HG03520 (cell line): ENCODE measurements around the gene AP2A2.

Source experiments
- ATAC-seq: cut with Tn5 transposase; IDR thresholded peaks from one replicate; pipeline ENCODE4 v1.9.1; 2021; ENCODE audit warnings: mild to moderate bottlenecking, moderate library complexity; ENCODE audit not compliant: unreplicated experiment

The AP2A2 gene

DNA sequence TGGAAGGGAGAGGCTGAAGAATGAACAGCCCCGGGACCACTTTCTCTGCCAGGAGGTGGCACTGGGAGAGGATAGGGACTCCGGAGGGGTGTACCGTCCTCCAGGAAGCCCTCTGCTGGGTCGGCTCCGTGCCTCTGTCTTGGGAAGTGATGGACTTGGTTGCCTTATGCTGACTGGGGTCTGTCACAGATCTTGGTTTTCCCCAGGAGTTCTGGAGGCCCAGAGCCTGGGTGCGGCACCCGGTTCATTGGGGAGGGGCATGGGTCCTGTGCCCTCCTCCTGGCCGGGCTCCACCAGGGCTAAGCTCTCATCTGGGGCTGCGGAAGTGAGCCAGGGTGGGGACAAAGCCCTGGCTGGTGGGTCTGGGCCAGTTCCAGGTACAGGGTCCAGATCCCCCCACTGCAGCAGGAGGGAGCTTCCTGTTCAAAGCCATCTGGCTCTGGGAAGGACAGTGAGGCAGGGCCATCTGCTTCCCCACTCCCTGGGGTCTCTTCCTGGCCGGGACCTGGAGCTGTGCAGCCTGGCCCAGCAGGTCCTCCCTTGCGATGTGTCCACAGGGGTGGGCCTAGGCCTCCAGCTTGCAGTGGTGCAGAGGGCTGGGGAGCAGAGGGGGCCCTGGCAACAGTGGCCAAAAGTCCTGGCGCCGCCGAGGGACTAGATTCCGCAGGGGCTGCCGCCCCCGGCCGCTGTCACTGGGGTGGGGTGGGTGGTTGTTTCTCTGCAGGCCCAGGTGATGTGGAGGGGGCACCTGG is 1.1 kb upstream of the AP2A2 start:
- ATAC-seq, result no peak

- ATAC-seq, result no peak
These were observed 543 bp upstream of the AP2A2 start for GRCh38 chr11:925158-925495.

DNA sequence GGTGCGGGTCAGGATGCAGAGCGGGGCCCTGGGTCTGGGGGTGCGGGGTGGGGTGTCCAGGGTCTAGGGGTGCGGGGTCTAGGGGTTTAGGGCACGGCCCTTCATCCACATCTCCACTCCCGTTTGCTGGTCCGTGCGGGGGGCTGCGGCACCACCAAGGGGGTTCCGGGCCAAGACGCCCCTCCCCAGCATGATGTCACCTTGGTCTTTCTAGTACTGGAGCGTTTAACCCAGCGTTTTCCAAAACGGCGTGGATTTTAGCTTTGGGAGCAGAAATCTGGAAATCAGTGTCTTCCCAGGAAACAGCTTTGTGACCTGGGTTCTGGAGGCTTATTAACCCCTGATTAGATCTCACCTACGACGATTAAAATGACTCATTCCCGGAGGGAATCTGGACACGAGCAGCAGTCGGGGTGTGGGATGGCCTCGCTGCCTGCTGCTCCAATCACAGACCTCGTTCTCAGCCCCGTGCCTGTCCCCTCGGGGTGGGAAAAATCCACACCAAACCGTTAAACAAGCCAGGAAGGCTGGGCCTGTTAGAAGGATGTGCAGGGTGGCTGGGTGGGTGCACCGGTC is 759 bp downstream of the AP2A2 start:
- no peak for ATAC-seq

- ATAC-seq, result no peak
These were observed 2.2 kb downstream of the AP2A2 start for GRCh38 chr11:927871-928270.

DNA sequence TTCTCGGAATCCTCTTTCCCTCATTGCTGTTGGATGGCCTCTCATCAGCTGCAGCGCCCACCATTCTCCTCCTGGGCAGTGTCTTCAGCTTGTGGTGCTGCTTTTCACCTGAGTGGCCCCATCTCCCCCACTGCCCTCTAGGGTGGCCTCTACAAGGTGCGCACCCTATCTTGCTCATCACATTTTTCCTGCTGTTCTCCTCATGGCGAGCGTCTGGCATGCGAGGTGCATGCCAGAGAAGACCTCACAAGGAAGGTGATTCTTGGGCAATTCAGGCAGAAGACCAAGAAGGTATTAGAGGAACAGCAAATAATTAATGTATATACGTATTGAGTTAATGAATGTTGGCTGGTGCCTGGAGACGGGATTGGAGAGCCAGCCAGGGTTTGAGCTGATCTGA is 3.1 kb downstream of the AP2A2 start:
- no peak for ATAC-seq

DNA sequence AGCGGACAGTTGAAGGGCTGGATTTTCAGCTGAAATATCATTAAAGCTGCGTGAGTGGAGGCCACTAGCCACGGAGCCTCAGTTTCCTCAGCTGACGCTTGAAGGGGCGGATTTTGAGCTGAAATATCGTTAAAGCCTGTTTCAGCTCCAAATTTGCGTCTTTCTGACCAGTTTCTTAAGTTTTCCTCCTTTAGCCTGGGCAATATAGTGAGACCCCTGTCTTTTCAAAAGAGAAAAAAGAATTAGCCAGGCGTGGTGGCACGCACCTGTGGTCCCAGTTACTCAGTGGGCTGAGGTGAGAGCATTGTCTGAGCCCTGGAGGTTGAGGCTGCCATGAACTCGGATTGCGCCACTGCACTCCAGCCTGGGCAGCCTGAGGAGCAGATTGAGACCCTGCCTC is 3.7 kb downstream of the AP2A2 start:
- ATAC-seq, result no peak

DNA sequence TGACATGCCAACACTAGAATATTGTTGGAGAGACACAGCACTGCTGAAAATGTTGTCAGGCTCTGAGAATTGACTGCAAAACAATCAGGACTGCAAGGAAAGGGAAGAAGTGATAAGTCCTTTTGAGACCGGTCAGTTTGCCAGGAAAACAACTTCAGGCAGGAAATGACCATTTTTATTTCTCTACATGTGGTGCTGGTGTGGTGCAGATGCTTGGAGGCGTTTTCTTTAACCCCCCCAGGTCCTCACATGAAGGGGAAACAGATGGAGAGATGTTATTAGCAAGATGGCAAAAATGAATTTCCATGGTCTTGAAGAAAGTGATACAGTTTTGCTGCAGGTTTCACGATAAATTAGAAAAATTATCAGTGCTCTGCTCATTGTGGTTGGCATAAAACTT is 5.7 kb downstream of the AP2A2 start:
- ATAC-seq, result no peak

- ATAC-seq, result no peak
These were observed 6.8 kb downstream of the AP2A2 start for GRCh38 chr11:932435-932834.

DNA sequence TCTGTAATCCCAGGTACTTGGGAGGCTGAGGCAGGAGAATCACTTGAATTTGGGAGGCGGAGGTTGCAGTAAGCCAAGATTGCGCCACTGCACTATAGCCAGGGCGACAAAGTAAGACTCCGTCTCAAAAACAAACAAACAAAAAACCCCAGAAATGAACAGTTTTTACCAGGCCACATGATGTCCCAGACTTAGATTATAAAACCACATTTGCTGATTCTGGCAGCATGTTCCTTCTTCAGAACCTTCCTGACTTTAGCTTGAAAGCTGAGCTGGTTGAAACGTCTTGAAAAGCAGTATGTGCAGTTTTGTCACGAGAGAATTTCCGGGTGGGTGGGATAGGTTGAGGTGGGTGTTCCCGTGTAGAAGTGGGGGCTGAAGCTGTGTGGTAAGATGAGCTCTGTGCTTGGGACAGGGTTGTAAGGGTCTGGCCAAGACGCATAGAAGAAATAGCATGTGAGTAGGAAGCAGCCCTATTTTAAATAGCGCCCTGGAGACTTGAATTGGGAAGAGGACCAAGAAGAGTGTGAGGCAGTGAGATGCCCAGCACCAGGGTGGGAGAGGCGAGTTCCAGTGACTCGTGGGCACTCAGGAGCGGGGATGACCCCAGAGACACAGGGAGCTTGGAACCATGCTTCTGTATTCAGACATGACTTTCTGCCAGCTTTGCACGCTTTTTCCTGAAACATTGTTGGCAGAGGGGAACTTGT is 7.6 kb downstream of the AP2A2 start:
- no peak for ATAC-seq

- ATAC-seq, result no peak
These were observed 8.3 kb downstream of the AP2A2 start for GRCh38 chr11:933936-934335.

GRCh38 chr11:934527-934926 is 8.9 kb downstream of the AP2A2 start:
- ATAC-seq, result no peak

- no peak for ATAC-seq
These were observed 10.5 kb downstream of the AP2A2 start for GRCh38 chr11:936199-936598.

DNA sequence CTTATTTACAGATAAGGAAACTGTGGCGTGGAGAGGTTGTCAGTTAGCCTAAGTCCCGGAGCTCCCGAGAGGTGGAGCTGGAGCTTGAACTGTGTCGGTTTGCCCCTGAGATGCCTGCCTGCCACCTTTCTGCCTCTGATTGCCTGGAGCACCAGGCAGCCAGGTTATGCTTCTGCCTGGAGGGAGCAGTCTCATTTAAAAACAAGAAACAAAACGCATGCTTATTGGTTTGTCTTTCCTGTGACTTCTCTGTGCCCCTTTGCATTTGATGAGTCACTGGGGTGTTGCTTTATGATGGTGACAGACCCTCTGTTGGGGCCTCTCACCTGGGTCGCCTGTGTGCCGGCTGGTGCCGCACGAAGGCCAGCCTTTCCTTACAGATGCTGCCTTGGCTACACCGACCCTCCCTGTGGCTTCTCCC is 12.2 kb downstream of the AP2A2 start:
- ATAC-seq, result no peak

DNA sequence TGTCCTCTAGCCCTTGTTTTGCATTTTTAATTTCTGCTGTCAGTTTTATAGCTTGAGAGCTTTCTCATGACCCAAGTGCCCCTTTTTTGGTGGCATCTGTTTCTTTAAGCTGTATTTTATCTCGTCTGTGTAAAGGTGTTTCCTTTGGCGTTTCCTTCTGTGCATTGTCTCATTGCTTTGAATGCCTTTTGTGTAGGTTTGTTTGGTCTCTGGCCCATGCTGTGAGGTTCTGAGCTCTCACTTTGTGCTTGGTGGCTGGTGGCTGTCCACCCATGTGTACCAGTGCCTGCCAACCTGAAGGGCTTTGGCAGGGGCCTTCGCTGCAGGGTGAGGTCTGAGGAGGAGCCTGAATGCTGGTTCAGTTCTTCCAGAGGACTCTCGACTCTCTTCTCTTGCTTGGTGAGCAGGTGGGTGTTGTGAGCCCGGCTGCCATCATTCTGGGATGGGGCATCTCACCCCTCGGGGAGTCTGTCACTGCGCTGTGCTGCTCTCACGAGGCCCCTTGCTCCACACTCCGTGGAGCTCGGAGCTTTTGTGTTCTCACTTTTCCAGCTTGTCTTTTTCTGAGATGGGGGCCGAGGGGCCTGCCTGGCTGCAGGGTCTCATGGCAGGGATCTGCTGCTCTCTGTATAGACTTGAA is 14.9 kb downstream of the AP2A2 start:
- no peak for ATAC-seq

DNA sequence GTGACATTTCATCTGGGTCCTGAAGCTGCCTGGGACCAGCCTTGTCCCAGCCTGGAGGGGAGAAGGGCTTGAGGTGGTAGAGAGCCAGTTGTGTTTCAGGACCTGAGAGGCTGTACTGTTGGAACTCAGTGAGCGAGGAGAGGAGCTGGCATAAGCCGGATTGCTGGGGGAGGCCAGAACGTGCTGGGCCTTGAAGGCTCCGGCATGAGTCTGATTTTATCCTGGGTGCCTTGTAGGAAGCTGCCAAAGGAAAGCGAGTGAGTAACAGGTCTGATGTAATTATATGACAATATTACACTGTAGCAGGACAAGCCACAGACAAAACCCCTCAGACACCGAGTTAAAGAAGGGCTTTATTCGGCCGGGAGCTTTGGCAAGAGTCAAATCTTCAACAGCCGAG is 17.2 kb downstream of the AP2A2 start:
- no peak for ATAC-seq

DNA sequence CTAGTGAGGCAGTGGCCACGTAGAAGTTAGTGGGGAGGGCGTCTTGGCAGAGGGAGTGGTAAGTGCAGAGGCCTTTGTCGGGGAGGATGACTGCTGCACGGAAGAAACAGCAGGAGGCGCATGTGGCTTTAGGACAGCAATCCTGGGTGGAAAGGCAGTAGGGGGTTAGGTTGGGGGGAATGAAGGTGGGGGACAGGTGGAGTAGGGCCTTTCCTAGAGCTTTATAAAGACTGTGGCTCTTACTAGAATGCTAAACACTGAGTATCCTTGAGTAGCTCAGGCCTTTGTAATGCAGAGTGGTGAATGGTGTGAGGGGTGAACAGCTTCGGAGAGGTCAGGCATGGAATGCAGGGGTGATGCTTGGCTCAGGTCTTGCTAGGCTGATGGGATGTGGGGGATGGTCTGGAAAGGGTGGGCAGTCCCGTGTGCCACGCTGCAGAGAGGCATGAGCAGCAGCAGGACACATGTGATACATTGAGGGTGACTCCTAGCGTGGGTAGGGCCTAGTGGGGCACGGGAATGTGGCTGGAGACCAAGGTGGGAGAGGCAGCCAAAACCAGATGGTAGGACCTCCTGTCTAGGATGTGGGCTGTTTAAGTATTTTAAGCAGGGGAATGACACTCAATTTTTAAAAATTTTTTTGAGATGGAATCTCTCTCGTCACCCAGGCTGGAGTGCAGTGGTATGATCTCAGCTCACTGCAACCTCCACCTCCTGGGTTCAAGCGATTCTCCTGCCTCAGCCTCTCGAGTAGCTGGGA is 19.2 kb downstream of the AP2A2 start:
- ATAC-seq, result no peak

GRCh38 chr11:945986-946385 is 20.3 kb downstream of the AP2A2 start:
- no peak for ATAC-seq

DNA sequence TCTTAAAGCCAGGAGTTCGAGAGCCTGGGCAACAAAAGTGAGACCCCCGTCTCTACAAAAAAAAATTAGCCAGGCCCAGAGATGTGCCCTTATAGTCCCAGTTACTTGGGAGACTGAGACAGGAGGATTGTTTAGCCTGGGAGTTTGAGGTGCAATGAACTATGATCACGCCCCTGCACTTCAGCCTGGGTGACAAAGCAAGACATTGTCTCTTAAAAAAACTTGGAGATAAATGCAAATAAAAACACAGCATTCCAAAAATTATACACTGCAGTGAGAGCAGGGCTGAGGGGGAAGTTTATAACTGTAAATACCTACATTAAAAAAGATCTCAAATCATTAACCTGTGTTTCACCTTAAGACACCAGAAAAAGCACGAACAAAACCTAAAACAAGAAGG is 22.1 kb downstream of the AP2A2 start:
- no peak for ATAC-seq

DNA sequence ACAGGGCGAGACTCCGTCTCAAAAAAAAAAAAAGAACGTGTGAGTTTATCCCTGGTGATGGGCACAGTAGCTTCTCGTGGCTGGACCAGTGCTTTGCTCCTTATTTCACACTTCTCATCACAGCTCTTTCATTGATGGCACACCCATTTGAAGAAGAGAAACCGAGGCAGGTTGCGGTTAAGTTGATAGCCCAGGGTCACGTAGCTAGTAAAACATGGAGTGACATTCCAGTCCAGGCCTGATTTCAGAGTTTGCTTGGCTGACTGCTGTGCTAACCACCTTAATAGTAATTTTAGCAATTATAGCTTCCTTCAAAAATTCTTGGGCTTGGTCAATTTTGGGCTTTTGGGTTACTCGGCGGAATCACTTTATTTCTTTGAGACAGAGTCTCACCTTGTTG is 25.8 kb downstream of the AP2A2 start:
- ATAC-seq, result no peak

GRCh38 chr11:952406-953385 is 27.0 kb downstream of the AP2A2 start:
- no peak for ATAC-seq
